ENCODE results near the gene TIFAB. TPM values are rescaled to one million over a fixed set of nuclear protein-coding genes. Genes with fewer than 3 reads are reported as not detected.

Gene TIFAB
- polyA plus RNA-seq, 1 of the 3 experiments (the other 2 are of a cell fraction), result not detected

GRCh38 chr5:135476615-135477581, 24.7 kb upstream of the TIFAB start:
- no peaks in the 10 kb centered on the region for H3K9me2 ChIP-seq
- H4K20me1 ChIP-seq (ENCODE audit: insufficient read depth), result no peaks in the 10 kb centered on the region
- no peak overlapping the region for H2AFZ ChIP-seq (ENCODE audit: low read depth)
- no peak overlapping the region for H3K27ac ChIP-seq (ENCODE audit: low read depth in 2 of 2, low read length in 1 of 2)
- ChIA-PET CTCF (interaction anchor here (1.2 to 3.9 kb wide), 6 partner anchors 10 to 101 kb away, joined by 3 to 52 read pairs (median 10); no protein-coding TSS in a partner anchor), POLR2A (no interaction called here)
- H3K9me3 ChIP-seq, result no peaks in the 10 kb centered on the region
- H3K4me1 ChIP-seq (ENCODE audit: control insufficient read depth in 1 of 2, insufficient read depth in 2 of 2, low read depth in 1 of 2, low read length in 1 of 2), result no peaks in the 10 kb centered on the region; a peak in 1 of 4 replicates
- no peak overlapping the region for H3K4me2 ChIP-seq
- 56% methylated on average over 24 of the region's 24 CpGs for WGBS (ENCODE audit: low lambda C conversion rate)
- H3F3A ChIP-seq (replicated peaks; ENCODE audit: insufficient read depth), result no peaks in the 10 kb centered on the region
- H3K4me3 ChIP-seq (ENCODE audit: low read depth in 2 of 2, low read length in 1 of 2), result no peak overlapping the region
- H3K36me3 ChIP-seq (replicated peaks in 1 of 2; ENCODE audit: control insufficient read depth in 1 of 2, insufficient read depth in 2 of 2, low read length in 1 of 2), result no peaks in the 10 kb centered on the region
- no peak for DNase-seq
- H3K9ac ChIP-seq, result no peak overlapping the region
- TF ChIP-seq CTCF (IDR thresholded peaks at IDR 0.05), result no peak
- TF ChIP-seq MXI1 (IDR thresholded peaks at IDR 0.05; ENCODE audit: low read depth, low read length), result no peak
- TF ChIP-seq NRF1 (IDR thresholded peaks at IDR 0.05; ENCODE audit: low read depth, low read length), result no peak
- TF ChIP-seq RCOR1 (IDR thresholded peaks at IDR 0.05; ENCODE audit: low read length), result no peak
- no peak for TF ChIP-seq POLR2AphosphoS5 (IDR thresholded peaks at IDR 0.05; ENCODE audit: low read depth, low read length)
- no peak for TF ChIP-seq FOXJ3 (CRISPR knock-in tag; IDR thresholded peaks at IDR 0.05)
- no peak for TF ChIP-seq RAD21 (IDR thresholded peaks at IDR 0.05; ENCODE audit: low read length)
- TF ChIP-seq SIN3A (IDR thresholded peaks at IDR 0.05; ENCODE audit: borderline replicate concordance, low read depth, low read length), result no peak
- no peak for TF ChIP-seq RXRA (IDR thresholded peaks at IDR 0.05; ENCODE audit: borderline replicate concordance, low read depth)
- no peaks in the 10 kb centered on the region for H3K79me2 ChIP-seq (ENCODE audit: insufficient read depth)
- peaks cover 17% of the 10 kb centered on the region for H3K27me3 ChIP-seq (ENCODE audit: insufficient read depth)

- Histone ChIP-seq H2AFZ (ENCODE audit: low read depth) (no peak overlapping the region), H3K36me3 (replicated peaks in 1 of 2; ENCODE audit: control insufficient read depth in 1 of 2, insufficient read depth in 2 of 2, low read length in 1 of 2) (no peaks in the 10 kb centered on the region), H3K9me2 (no peaks in the 10 kb centered on the region), H3K9ac (no peak overlapping the region), H4K20me1 (ENCODE audit: insufficient read depth) (no peaks in the 10 kb centered on the region), H3K27me3 (ENCODE audit: insufficient read depth) (peaks cover 24% of the 10 kb centered on the region; the same call in 1 of the 2 replicates), H3K27ac (ENCODE audit: low read depth in 2 of 2, low read length in 1 of 2) (no peak overlapping the region), H3F3A (replicated peaks; ENCODE audit: insufficient read depth) (no peaks in the 10 kb centered on the region), H3K9me3 (no peaks in the 10 kb centered on the region), H3K4me3 (ENCODE audit: low read depth in 2 of 2, low read length in 1 of 2) (no peak overlapping the region), H3K4me2 (no peak overlapping the region), H3K4me1 (ENCODE audit: control insufficient read depth in 1 of 2, insufficient read depth in 2 of 2, low read depth in 1 of 2, low read length in 1 of 2) (no peaks in the 10 kb centered on the region; a peak in 1 of 4 replicates), H3K79me2 (ENCODE audit: insufficient read depth) (no peaks in the 10 kb centered on the region)
- 51% methylated on average over 9 of the region's 12 CpGs for WGBS (ENCODE audit: low lambda C conversion rate)
- TF ChIP-seq USF1 (IDR thresholded peaks at IDR 0.05; ENCODE audit: borderline replicate concordance, low read depth) (no peak), USF2 (IDR thresholded peaks at IDR 0.05; ENCODE audit: borderline replicate concordance, low read depth, low read length) (no peak), CHD2 (IDR thresholded peaks at IDR 0.05; ENCODE audit: low read length, partially characterized antibody) (no peak), RCOR1 (IDR thresholded peaks at IDR 0.05; ENCODE audit: low read length) (no peak), ZBTB33 (IDR thresholded peaks at IDR 0.05; ENCODE audit: borderline replicate concordance, low read depth) (no peak), SIN3A (IDR thresholded peaks at IDR 0.05; ENCODE audit: borderline replicate concordance, low read depth, low read length) (no peak)
- DNase-seq, result no peak
- ChIA-PET CTCF (interaction anchor here (1.0 to 3.5 kb wide), 5 partner anchors 8 to 79 kb away, joined by 3 to 29 read pairs (median 5); no protein-coding TSS in a partner anchor), POLR2A (interaction anchor here (0.9 kb wide), 1 partner anchor 80 kb away, joined by 3 read pairs; no protein-coding TSS in a partner anchor)
Measured at GRCh38 chr5:135473956-135474670, 22.0 kb upstream of the TIFAB start.
